ENCODE data around the gene MED22.

MED22 gene

DNA sequence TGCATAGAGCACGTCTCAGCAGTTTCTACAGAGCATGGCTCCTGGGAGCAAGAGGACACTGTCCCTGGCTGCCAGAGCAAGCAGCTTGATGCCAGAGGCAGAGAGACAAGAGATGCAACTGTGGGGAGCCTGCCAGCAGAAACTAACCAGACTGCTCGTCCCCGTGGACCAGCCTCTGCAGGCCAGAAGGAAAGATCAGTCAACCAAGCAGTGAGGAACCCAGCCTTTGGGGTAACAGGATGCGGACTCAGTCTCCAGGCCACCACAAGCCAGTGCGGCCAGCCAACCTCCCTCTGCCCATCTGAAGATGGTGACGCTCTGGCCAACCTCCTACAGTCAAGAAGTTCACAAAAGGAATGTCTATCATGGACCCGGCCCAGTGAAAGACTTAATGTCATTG, 24.2 kb upstream of the MED22 start:
- in situ Hi-C loops (cut with HindIII; ENCODE audit: low pct_unique_long_range_greater_than_20kb, low sequenced_read_pairs): no loop called here
- no peak for DNase-seq (ENCODE audit: low read depth in 1 of 2, low spot score in 1 of 2)
- no peak for TF ChIP-seq JUND (IDR thresholded peaks at IDR 0.05; ENCODE audit: low read depth)

DNA sequence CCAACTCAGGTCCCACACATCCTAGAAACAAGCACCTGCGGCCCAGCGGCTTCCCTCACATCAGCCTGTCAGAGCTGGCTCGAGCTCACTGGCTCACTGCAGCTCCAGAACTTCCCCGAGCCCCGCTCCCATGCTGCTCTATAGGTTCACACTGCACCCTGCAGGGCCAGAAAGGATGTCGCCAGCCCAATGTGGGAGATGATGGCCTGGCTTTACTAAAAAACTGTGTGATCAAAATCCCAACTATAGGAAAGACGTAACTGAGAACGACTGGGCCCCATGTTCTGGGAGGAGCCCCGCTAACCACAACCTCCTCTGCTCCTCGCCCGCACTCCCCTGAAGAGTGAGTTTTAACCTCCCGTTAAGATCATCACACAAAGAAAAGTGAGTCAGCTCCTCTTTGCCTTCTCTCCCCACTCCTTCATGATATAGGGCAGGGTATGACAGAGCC, 23.4 kb upstream of the MED22 start:
- no peak for DNase-seq (ENCODE audit: low read depth in 1 of 2, low spot score in 1 of 2)
- TF ChIP-seq JUND (IDR thresholded peaks at IDR 0.05; ENCODE audit: low read depth): no peak
- in situ Hi-C loops (cut with HindIII; ENCODE audit: low pct_unique_long_range_greater_than_20kb, low sequenced_read_pairs): no loop called here

DNA sequence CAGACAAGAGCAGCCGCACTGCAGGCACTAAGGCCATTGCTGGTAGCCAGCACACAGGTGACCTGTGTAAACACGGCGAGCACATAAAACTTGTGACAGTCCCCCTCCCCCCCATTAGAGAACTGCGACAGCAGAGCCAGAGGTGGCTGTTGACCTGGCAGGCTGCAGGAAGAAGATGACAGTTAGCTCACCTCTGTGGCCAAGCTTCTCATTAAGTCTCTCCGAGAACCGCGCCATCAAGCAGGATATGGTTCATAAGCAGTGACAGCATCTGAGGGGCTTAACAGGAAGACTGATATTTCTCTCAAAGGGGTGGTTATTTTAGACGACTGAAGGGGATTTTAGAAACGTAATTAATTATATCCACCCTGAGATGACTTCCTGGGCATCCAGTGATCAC, 22.8 kb upstream of the MED22 start:
- in situ Hi-C loops (cut with HindIII; ENCODE audit: low pct_unique_long_range_greater_than_20kb, low sequenced_read_pairs): no loop called here
- TF ChIP-seq JUND (IDR thresholded peaks at IDR 0.05; ENCODE audit: low read depth): no peak
- no peak for DNase-seq (ENCODE audit: low read depth in 1 of 2, low spot score in 1 of 2)

DNA sequence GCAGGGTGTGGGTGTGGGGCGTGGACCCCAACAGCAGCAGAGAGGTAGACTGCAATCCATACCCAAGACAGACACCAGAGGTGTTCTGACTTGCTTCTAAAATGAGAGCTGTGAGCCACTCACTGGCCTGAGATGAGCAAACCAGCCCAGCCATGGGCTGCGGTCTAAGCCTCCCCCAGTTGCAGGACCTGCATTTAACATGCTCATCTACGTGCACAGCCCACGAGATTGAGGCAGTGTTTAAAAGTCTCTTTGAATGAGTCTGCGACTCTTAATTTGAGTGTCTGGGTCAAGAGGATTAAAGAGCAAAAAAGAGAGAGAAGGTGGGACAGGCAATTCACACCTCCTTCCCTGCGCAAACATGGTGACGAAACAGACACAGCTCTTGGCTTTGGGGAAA, 22.0 kb upstream of the MED22 start:
- no peak for DNase-seq (ENCODE audit: low read depth in 1 of 2, low spot score in 1 of 2)
- in situ Hi-C loops (cut with HindIII; ENCODE audit: low pct_unique_long_range_greater_than_20kb, low sequenced_read_pairs): no loop called here
- no peak for TF ChIP-seq JUND (IDR thresholded peaks at IDR 0.05; ENCODE audit: low read depth)

DNA sequence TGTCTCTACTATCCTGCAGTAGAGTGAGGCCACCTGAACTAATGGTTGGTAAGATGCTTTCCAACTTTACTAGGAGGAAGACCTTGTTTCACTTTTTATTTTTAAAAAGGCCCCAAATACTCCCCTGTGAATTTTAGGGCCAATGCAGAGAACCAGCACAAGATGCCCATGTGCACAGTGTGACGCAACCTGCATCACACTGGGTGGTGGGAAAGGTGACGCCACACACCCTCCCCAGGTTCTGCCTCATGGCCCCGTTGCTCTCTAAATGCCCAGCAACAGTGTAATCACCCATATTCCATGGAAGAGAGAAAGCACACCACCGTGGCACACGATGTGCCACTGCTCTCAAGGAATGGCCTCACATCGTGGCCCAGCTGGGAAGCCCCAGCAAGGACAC, 21.5 kb upstream of the MED22 start:
- no peak for TF ChIP-seq JUND (IDR thresholded peaks at IDR 0.05; ENCODE audit: low read depth)
- in situ Hi-C loops (cut with HindIII; ENCODE audit: low pct_unique_long_range_greater_than_20kb, low sequenced_read_pairs): no loop called here
- DNase-seq (ENCODE audit: low read depth in 1 of 2, low spot score in 1 of 2): no peak

DNA sequence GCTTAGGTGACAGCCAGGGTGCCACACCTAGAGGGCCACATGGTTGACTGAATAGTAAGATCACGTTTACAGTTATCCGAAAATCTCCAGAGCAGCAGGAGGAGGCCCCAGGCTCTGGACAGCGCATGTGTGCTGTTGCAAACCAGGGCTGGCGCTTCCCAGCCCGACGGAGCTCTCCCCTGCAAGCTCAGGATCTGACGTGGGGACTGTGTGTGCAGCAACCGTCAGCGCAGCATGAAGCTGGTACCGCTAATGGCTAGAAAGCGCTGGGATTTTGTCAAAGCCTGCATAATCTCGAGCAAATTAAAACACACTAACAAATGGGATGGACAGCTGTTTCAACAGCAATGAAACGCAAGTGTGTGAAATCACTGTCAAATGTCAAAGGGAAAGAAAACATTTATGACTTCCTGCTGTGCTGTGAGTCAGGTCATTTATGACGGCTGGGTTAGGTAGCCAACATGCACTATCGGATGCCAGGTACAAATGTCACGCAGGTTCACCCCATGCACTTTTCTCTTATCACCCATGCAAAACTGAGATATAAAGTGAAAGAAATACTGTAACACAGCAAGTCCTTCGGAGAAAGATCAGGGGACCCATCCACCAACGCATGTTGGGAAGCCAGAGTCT, 20.4 kb upstream of the MED22 start:
- in situ Hi-C loops (cut with HindIII; ENCODE audit: low pct_unique_long_range_greater_than_20kb, low sequenced_read_pairs): no loop called here
- no peak for DNase-seq (ENCODE audit: low read depth in 1 of 2, low spot score in 1 of 2)
- TF ChIP-seq JUND (IDR thresholded peaks at IDR 0.05; ENCODE audit: low read depth): no peak

DNA sequence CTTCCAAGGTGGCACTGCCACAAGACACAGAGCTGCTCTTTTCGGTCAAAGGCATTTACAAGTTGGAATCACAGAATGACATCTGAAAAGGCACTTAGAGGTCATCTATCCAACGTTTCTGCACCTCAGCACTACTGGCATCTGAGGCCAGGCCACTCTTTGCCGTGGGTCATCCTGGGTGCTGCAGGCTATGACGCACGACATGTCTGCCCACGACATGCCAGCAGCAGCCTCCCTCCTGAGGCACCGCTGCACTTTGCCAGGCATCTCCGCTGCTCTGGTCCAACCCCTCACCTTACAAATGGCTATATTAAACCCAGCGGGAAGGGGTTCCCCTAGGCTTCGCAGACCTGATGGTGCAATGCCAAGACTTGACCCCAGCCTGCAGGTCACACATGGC, 19.8 kb upstream of the MED22 start:
- no peak for DNase-seq (ENCODE audit: low read depth in 1 of 2, low spot score in 1 of 2)
- in situ Hi-C loops (cut with HindIII; ENCODE audit: low pct_unique_long_range_greater_than_20kb, low sequenced_read_pairs): no loop called here
- TF ChIP-seq JUND (IDR thresholded peaks at IDR 0.05; ENCODE audit: low read depth): no peak

DNA sequence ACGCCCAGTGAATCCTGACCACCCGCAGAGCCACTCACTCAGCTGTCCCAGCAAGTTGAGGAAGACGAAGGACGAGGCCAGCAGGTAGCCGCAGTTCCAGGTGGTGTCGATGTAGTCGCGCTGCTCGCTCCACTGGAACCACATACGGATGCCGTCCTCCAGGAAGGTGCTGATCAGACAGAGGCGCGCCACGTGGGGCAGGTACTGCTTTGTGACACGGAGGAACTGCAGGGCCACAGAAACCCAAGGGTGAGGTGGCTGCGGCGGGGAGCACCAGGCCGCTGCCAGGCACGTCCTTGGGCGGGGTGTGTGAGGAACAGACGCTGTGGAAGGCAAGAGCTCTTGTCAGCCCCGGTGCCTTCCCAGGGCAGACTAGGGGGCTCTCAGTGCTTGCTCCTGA, 19.3 kb upstream of the MED22 start:
- in situ Hi-C loops (cut with HindIII; ENCODE audit: low pct_unique_long_range_greater_than_20kb, low sequenced_read_pairs): no loop called here
- no peak for TF ChIP-seq JUND (IDR thresholded peaks at IDR 0.05; ENCODE audit: low read depth)
- DNase-seq (ENCODE audit: low read depth in 1 of 2, low spot score in 1 of 2): no peak

DNA sequence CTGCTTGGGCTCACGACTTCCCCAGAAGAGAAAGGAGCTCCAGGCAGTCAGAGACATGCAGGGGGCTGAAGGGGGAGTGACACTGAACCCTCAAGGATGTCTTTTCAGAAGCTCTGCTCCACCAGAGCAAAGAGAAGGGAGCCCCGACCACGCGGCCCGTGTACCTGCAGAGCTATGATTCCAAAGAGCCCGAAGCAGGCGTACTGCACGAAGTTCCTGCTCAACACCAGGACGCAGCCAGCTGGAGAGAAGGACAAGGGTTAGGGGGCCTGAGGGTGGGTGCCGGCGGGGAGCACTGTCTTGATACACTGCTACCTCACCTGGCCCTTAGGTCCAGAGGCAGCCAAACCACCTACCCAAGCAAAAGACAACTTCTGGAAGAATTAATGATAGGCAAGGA, 18.5 kb upstream of the MED22 start:
- no peak for DNase-seq (ENCODE audit: low read depth in 1 of 2, low spot score in 1 of 2)
- in situ Hi-C loops (cut with HindIII; ENCODE audit: low pct_unique_long_range_greater_than_20kb, low sequenced_read_pairs): no loop called here
- no peak for TF ChIP-seq JUND (IDR thresholded peaks at IDR 0.05; ENCODE audit: low read depth)

DNA sequence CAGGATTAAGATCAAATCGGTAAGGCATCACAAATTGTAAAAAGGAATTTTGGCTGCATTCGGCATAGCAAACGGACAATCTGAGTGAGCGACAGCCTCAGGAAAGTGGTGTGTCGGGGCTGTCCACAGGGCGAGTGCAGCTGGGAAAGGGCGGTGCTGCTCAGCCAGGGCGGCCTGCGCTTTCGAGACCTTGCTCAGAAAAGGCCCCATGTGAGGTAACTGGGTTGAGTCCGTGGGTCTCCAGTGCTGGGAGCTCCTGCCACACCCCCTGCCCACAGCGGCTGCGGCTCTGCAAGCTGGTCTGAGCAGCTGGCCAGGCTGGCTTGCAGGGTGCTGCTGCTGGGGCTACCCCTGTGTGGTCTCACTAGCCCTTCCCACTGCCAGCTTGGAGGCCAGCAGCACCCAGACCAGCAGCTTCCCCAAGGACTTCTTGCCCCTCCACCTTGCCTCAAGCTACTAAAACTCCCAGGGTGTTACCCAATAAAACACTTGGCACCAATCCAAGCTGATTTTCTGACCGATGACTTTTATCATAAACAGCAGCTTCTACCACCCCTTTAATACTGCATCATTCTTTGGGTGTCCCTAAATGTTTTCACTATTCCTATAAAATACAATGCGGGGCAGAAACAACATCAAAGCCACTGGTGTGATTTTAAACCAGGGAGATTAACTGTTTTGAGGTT, 14.6 kb upstream of the MED22 start:
- no peak for TF ChIP-seq JUND (IDR thresholded peaks at IDR 0.05; ENCODE audit: low read depth)
- no peak for DNase-seq (ENCODE audit: low read depth in 1 of 2, low spot score in 1 of 2)
- in situ Hi-C loops (cut with HindIII; ENCODE audit: low pct_unique_long_range_greater_than_20kb, low sequenced_read_pairs): no loop called here

DNA sequence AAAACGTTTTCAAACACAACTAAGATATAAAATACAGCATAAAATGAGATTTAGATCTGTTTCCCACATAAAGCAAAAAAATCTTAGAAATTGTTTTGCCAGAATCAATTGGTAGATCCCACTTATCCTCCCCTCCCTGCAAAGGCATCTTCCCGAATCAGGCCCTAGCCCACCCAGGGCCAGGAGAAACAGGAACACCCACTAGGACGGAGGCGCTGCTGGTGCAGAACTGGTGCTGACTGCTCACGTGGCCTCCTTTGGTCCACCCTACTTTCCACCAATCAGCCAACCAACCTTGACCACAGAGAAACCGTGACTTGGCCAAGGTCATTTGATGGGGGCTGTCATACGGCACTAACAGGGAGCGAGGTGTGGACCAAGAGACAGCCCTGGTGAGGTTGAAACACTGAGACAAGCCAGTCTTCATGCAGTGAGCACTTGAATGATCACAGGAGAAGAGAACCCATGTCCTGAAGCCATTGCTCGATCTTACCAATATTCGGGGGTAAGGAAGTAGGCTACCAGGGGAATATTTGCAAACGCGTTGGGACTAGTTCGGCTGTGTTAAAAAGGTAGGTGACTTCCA, 13.7 kb upstream of the MED22 start:
- no peak for DNase-seq (ENCODE audit: low read depth in 1 of 2, low spot score in 1 of 2)
- no peak for TF ChIP-seq JUND (IDR thresholded peaks at IDR 0.05; ENCODE audit: low read depth)
- in situ Hi-C loops (cut with HindIII; ENCODE audit: low pct_unique_long_range_greater_than_20kb, low sequenced_read_pairs): no loop called here

DNA sequence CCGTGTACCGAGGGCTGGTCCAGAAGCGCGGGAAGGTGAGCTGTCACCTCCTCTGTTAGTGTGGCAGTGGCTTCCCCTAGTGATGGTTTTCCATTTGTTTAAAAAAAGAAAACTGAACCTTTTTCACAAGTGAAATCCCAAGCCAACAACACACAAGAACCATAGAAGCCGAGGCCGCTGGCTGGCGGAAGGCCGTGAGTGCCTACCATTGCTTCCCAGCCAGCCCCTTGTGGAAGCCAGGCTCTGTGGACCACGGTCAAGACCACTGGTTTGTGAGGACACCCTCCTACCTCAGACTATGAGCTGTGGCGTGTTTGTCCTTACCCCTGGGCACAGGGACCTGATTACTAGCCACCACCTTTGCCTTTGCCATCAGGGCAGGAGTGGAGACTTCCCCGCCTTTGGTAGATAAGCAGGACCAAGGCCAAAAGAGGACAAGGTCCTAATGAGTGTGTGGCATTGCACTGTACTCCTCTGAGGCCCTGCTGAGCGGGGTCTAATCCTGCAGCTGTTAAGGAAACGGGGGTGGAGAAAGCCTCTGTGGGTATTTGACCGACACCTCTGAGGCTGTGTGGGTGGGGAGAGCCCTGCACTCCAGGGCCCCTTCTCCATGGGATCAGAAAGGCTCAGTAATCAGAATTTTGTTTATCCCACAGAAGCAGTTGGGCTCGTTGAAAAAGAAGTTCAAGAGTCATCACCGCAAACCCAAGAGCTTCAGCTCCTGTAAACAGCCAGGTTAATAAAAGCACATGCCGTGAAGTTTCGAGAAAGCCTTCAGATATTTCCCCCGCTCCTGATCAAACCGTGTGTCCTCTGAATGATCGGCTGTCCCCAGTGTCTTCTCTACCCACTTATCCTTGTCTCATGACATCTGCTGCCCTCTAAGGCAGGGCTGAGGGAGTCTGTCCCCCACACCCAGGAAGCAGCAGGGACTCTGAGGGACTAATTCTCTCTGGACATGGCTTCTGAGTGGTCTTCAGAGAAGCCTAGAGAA, 12.8 kb upstream of the MED22 start:
- no peak for DNase-seq (ENCODE audit: low read depth in 1 of 2, low spot score in 1 of 2)
- in situ Hi-C loops (cut with HindIII; ENCODE audit: low pct_unique_long_range_greater_than_20kb, low sequenced_read_pairs): no loop called here
- TF ChIP-seq JUND (IDR thresholded peaks at IDR 0.05; ENCODE audit: low read depth): no peak

All from T47D (cell line).